Stimulated activated naive CD8-positive, alpha-beta T cell treated with anti-CD3 and anti-CD28 coated beads, Interleukin-15, amount 100 ng/mL, for 72 hours (primary cell): ENCODE results near the gene ZNF280C.
"Not testable (repeated sequence)": the region's sequence is repeated elsewhere in the genome, so short reads cannot be mapped to it uniquely, and the experiment has no call there.

ENCODE experiments used
- ATAC-seq: fragments of 150-1000 bp; cut with Tn5 transposase; 2 replicates; pipeline ENCODE4 v1.10.0; 2021; ENCODE audit warnings: mild to moderate bottlenecking, moderate library complexity
- DNase-seq, 2 donors: peaks; one replicate each; pipeline ENCODE4 v3.0.0; 2021 to 2022
- H3K27ac Mint-ChIP-seq, 2 donors: one replicate each; pipeline ENCODE4 v1.8.0; 2022; ENCODE audit warnings: mild to moderate bottlenecking in 2 of 2, mixed read lengths in 2 of 2, moderate library complexity in 2 of 2
- H3K27me3 Mint-ChIP-seq: one replicate; pipeline ENCODE4 v1.8.0; 2022; ENCODE audit warnings: mixed read lengths
- H3K4me1 Mint-ChIP-seq: one replicate; pipeline ENCODE4 v1.8.0; 2022; ENCODE audit warnings: mild to moderate bottlenecking, mixed read lengths
- H3K4me3 Mint-ChIP-seq, 2 donors: one replicate each; pipeline ENCODE4 v1.8.0; 2022; ENCODE audit warnings: mild to moderate bottlenecking in 2 of 2, mixed read lengths in 2 of 2, moderate library complexity in 1 of 2
- H3K9me3 Mint-ChIP-seq, 2 donors: one replicate each; pipeline ENCODE4 v1.8.0; 2022; ENCODE audit warnings: mixed read lengths in 2 of 2

The ZNF280C gene

DNA sequence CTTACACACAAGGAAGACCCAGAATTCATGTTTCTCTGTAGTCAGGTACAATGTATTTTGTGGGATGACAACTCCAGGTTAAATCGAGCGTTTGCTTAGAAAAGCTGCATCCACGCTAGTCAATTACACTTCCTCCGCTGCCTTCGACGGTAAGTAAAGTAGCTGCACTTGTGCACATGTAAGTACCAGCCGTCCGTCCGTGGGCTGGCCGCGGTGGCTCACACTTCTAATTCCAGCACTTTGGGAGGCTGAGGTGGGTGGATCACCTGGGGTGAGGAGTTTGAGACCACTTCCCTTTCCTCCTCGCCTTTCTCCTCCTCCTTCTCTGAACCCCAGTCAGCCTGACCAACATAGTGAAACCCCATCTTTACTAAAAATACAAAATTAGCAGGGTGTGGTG lies 692 bp upstream of the ZNF280C start:
- not testable (repeated sequence) for DNase-seq, H3K9me3 Mint-ChIP-seq, H3K27ac Mint-ChIP-seq, H3K4me1 Mint-ChIP-seq, ATAC-seq, H3K27me3 Mint-ChIP-seq, H3K4me3 Mint-ChIP-seq

DNA sequence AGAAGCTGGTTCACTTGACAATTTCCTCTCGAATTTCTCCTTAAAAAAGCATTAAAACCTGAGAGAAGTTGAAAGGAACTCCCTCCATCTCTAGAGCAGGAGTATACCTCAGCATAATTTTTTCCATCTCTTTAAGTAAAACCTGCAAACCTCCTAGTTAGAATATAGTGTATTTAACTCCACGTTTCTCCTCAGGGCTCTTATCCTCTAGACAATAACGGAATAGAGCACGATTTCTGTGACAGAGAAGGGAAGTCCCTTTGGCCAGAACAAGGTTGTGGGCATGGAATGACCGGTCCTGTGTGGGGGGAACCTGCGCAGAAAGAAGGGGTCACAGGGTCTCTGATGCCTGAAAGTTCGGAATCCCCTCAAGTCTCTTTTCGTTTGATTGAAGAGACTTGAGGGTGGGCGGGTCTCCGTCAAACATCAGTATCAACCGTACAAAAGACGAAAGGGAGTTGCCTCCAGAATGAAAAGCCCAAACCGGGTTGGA lies 697 bp downstream of the ZNF280C start:
- ATAC-seq (no peak), DNase-seq (no peak)
- Mint-ChIP-seq H3K27me3 (no peaks in the 10 kb centered on the region), H3K4me1 (no peaks in the 10 kb centered on the region), H3K4me3 (peak overlapping the region; percentile 86 to 90), H3K9me3 (no peaks in the 10 kb centered on the region), H3K27ac (peak overlapping the region; percentile 86 to 93)

DNA sequence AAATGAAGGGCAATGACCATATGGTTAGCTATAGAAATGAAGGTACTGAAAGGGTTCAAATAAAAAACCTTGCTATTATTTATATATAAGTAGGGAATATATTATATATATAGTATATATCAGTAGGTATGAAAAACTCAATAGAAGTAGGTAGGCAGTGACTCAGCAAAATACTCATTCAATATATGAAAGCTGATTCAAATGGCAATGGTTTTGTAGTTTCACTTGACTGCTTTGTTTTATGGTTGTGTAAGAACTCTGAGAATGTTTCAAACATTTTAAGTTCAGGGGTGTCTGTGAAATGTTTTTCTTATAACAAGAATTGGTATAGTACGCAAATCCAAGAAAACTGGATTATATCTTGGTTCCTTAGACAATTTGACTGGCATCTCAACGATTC lies 4.1 kb downstream of the ZNF280C start:
- H3K4me1 Mint-ChIP-seq = no peaks in the 10 kb centered on the region
- H3K4me3 Mint-ChIP-seq = no peak overlapping the region
- H3K27me3 Mint-ChIP-seq = no peaks in the 10 kb centered on the region
- DNase-seq = no peak
- no peaks in the 10 kb centered on the region for H3K9me3 Mint-ChIP-seq
- no peak for ATAC-seq
- no peak overlapping the region for H3K27ac Mint-ChIP-seq

DNA sequence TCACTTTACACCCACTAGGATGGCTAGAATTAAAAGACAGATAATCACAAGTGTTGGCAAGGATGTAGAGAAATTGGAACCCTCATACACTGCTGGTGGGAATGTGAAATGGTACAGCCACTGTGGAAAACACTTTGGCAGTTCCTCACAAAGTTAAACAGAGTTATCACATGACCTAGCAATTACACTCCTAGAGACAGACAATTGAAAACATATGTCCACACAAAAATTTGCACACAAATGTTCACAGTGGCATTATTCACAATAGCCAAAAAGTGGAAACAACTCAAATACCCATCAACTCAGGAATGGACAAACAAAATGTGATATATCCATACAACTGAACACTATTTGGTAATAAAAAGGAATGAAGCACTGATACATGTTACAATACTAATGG lies 5.7 kb downstream of the ZNF280C start:
- no peaks in the 10 kb centered on the region for H3K27me3 Mint-ChIP-seq
- no peak for ATAC-seq
- H3K4me1 Mint-ChIP-seq = no peaks in the 10 kb centered on the region
- no peak for DNase-seq
- H3K9me3 Mint-ChIP-seq = no peaks in the 10 kb centered on the region
- H3K4me3 Mint-ChIP-seq = no peak overlapping the region
- no peak overlapping the region for H3K27ac Mint-ChIP-seq

DNA sequence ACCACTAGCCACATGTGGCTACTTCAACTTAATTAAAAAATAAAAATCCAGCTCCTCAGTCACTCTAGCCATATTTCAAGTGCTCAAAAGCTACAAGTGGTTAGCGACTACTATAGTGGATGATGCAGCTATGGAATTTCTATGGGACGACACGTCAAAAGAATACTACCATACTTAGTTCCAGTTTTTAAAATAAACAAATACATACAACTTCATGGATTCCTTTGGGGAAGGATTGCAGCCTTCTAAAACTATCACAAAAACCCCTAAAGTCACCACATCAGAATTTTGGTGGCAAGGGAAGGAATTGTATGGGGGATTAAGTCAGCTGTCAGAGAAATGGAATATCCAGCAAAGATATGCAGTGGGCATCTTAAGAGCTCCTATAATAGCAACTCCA lies 6.5 kb downstream of the ZNF280C start:
- Mint-ChIP-seq H3K4me3 (no peak overlapping the region), H3K9me3 (no peaks in the 10 kb centered on the region), H3K4me1 (no peaks in the 10 kb centered on the region), H3K27me3 (no peaks in the 10 kb centered on the region), H3K27ac (no peak overlapping the region)
- ATAC-seq = no peak
- DNase-seq = no peak

DNA sequence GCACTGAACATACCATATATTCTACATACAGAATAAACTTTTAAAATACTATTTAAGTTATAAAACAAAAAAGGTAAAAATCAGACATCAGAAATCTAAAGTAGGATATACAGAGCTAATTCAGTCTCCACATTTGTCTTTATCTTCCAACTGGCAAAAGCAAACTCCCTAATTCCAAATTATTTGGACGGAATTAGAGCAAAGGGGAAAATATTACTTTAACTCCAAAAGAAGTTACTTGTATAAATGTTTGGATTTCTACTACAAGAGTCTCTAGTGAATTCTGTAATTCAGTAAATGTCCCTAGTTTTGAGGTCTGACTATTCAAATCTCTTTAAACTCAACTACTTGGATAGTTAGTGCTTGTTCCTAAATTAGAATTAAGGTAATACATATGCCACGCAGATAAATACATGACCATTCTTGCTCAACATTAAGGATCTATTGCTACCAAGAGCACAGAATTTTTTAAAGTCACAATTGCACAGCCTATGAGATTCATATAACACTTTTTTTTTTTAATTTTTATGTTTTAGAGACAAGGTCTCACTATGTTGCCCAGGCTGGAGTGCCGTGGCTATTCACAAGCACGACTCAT lies 7.3 kb downstream of the ZNF280C start:
- Mint-ChIP-seq H3K4me1 (no peaks in the 10 kb centered on the region), H3K27ac (no peak overlapping the region), H3K9me3 (no peaks in the 10 kb centered on the region), H3K4me3 (no peak overlapping the region), H3K27me3 (no peaks in the 10 kb centered on the region)
- DNase-seq = no peak
- no peak for ATAC-seq

DNA sequence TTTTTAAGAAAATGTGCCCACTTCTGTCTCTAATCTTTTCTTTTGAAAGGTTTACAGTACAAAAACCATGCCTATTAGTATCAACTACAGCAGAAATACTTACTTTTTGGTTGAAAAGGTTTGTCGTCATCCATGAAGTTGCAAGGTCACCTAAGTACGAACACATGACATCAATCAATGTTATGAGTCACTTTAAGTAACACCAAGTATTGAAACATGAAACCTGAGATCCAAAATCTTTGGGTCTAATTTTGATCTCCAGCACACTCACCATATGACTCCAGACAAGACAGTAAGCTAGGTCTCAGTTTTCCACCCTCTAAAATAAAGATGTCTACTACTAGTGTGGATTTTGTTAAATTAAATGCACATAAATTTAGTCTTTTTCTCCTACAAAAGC lies 8.4 kb downstream of the ZNF280C start:
- DNase-seq = no peak
- ATAC-seq = no peak
- H3K27ac Mint-ChIP-seq = no peak overlapping the region
- no peaks in the 10 kb centered on the region for H3K27me3 Mint-ChIP-seq
- H3K4me3 Mint-ChIP-seq = no peak overlapping the region
- no peaks in the 10 kb centered on the region for H3K4me1 Mint-ChIP-seq
- no peaks in the 10 kb centered on the region for H3K9me3 Mint-ChIP-seq

DNA sequence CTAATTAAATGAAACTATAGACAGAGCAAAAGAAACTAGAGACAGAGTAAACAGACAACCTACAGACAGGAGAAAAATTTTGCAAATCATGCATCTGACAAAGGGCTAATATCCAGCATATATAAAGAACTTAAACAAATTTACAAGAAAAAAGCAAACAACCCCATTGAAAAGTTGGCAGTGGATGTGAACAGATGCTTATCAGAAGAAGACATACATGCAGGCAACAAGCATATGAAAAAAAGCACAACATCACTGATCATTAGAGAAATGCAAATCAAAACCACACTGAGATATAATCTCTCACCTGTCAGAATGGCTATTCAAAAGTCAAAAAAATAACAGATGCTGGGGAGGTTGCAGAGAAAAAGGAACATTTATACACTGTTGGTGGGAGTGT lies 14.8 kb downstream of the ZNF280C start:
- no peak for ATAC-seq
- H3K4me1 Mint-ChIP-seq = peaks cover 23% of the 10 kb centered on the region
- H3K27me3 Mint-ChIP-seq = no peaks in the 10 kb centered on the region
- H3K9me3 Mint-ChIP-seq = no peaks in the 10 kb centered on the region
- no peak overlapping the region for H3K4me3 Mint-ChIP-seq
- no peak for DNase-seq
- H3K27ac Mint-ChIP-seq = no peak overlapping the region

DNA sequence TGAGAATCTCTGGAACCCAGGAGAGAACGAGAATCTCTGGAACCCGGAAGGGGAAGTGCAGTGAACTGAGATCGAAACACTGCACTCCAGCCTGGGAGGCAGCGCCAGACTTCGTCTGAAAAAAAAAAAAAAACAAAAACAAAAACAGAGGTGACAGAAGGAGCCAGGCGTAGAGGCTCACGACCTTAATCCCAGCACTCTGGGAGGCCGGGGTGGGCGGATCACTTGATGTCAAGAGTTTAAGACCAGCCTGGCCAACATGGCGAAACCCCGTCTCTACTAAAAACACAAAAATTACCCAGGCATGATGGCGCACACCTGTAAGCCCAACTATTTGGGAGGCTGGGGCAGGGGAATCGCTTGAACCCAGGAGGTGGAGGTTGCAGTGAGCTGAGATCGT lies 17.0 kb downstream of the ZNF280C start:
- DNase-seq (no peak), ATAC-seq (no peak)
- H3K9me3 Mint-ChIP-seq = no peaks in the 10 kb centered on the region
- H3K27ac Mint-ChIP-seq = no peak overlapping the region
- H3K27me3 Mint-ChIP-seq = no peaks in the 10 kb centered on the region
- no peak overlapping the region for H3K4me3 Mint-ChIP-seq
- H3K4me1 Mint-ChIP-seq = peaks cover 23% of the 10 kb centered on the region

DNA sequence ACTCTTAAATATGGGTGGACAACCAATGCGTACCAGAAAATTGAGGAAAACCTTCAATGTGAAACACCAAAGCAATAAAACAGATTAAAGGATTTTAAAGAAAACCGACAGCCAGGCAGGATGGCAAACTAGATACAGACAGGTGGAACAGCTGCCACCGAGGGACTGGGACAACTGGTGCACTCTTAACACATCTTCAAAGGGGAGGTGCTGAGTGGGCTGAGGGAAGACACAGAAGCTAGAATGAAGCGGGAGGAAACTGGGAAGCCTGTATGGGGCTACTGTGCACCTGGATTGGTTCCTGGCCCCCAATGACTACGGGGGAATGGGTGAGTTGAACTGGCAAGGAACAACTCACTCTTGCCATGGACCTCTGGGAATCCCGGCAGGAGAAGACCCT lies 20.7 kb downstream of the ZNF280C start:
- no peaks in the 10 kb centered on the region for H3K9me3 Mint-ChIP-seq
- H3K27ac Mint-ChIP-seq = no peak overlapping the region
- H3K27me3 Mint-ChIP-seq = no peaks in the 10 kb centered on the region
- peaks cover 10% of the 10 kb centered on the region for H3K4me1 Mint-ChIP-seq
- DNase-seq = no peak
- no peak for ATAC-seq
- H3K4me3 Mint-ChIP-seq = no peak overlapping the region

DNA sequence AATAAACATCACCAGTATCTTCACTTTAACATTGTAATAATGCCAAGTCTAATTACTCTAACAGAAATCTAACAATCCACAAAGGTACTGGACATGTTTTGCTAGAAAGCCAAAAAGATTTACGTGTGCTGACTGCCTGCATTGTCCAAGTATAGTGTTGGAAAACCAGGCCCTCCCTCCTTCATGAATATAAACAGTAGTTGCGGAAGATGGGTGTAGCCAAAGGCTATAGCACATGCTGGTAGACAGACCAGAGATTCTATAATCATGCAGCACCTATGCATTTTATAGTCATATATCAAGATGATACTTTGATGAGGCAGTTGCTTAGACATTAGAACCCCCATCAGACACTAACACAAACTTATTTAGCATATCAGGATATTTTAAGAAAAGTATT lies 22.6 kb downstream of the ZNF280C start:
- Mint-ChIP-seq H3K27ac (no peak overlapping the region), H3K9me3 (no peaks in the 10 kb centered on the region), H3K27me3 (no peaks in the 10 kb centered on the region), H3K4me1 (peaks cover 10% of the 10 kb centered on the region), H3K4me3 (no peak overlapping the region)
- DNase-seq = no peak
- ATAC-seq = no peak

DNA sequence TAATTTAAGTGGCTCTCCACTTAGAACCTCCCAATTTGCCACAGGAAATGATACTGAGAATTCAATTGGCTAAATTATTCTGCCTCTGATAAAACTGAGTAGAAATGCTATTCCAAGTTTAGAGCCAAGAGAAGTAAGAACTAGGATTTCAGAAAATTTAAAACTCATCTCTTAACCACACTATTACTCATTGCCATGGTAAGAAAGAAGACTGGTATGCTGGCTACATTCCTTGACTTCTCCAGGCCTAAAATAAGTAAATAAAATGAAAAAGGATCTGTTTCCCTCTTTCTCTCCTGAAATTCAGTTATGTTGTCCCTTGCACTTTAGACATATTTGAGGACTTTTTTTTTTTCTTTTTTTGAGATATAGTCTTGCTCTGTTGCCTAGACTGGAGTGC lies 23.3 kb downstream of the ZNF280C start:
- Mint-ChIP-seq H3K4me3 (no peak overlapping the region), H3K27me3 (no peaks in the 10 kb centered on the region), H3K4me1 (peaks cover 8% of the 10 kb centered on the region), H3K9me3 (no peaks in the 10 kb centered on the region), H3K27ac (no peak overlapping the region)
- no peak for ATAC-seq
- no peak for DNase-seq

DNA sequence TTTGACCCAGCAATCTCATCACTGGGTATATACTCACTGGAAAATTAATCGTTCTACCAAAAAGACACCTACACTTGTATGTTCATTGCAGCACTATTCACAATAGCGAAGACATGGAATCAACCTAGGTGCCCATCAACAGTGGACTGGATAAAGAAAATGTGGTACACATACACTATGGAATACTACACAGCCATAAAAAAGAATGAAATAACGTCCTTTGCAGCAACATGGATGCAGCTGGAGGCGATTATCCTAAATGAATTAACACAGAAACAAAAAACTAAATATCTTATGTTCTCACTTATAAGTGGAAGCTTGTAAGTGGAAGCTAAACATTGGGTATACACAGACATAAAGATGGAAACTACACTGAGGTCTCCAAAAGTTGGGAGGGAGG lies 37.5 kb downstream of the ZNF280C start:
- not testable (repeated sequence) for ATAC-seq, H3K4me3 Mint-ChIP-seq, H3K27ac Mint-ChIP-seq, H3K4me1 Mint-ChIP-seq, H3K9me3 Mint-ChIP-seq, DNase-seq, H3K27me3 Mint-ChIP-seq

DNA sequence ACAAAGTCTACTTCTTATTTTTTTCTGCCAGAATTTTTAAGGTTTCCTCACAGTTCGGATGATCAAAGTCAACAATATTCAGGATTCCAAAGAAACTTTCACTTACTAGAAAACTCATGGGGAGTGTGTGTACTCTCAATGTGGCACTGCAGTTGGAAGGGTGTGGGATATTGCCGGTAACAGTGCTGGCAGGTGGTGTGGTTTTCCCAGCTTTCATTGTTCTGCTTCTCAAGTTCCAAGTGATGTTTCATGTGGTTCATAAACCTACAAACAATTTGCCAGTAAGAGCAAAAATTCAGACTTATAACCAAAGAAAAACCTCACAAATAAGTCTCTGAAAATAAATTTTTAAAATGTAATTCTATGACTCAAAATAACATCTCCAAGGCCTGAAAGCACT lies 39.8 kb downstream of the ZNF280C start:
- Mint-ChIP-seq H3K27me3 (no peaks in the 10 kb centered on the region), H3K27ac (no peak overlapping the region), H3K9me3 (no peaks in the 10 kb centered on the region), H3K4me3 (no peak overlapping the region), H3K4me1 (no peaks in the 10 kb centered on the region)
- ATAC-seq = no peak
- no peak for DNase-seq

DNA sequence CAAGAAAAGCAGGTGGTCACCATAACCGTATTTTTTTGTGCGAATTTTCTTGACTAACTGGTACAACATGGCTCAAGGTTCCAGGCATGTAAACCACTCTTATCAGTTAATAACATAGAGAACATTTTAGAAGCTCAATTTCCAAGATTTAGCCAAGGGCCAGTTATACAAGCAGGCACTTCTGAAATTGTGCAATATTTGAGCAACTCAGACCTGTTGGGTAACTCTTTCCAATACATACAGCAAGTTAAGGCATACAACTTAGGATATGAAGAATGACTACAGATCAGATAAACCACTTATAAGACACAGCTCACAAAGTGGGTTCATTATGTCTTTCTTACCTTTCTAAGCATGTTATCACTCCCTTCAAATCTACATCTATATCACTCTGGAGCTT lies 43.9 kb downstream of the ZNF280C start:
- ATAC-seq (no peak), DNase-seq (no peak)
- Mint-ChIP-seq H3K27me3 (no peaks in the 10 kb centered on the region), H3K4me1 (no peaks in the 10 kb centered on the region), H3K9me3 (no peaks in the 10 kb centered on the region), H3K27ac (no peak overlapping the region), H3K4me3 (no peak overlapping the region)

DNA sequence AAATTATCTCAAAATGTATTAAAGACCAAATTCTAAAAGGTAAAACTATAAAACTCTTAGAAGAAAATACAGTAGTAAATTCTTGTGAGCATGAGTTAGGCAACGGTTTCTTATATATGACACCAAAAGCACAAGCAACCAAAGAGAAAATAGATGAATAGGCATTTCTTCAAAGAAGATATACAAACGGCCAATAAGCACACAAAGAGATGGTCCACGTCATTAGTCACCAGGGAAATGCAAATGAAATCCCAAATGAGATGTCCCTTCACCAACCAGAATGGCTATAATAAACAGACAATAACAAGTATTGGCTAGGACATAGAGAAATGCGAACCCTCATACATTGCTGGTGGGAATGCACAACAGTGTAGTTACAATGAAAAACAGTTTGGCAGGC lies 52.4 kb downstream of the ZNF280C start:
- Mint-ChIP-seq H3K4me3 (no peak overlapping the region), H3K9me3 (no peaks in the 10 kb centered on the region), H3K27me3 (no peaks in the 10 kb centered on the region), H3K27ac (no peak overlapping the region), H3K4me1 (peaks cover 16% of the 10 kb centered on the region)
- ATAC-seq = no peak
- no peak for DNase-seq

DNA sequence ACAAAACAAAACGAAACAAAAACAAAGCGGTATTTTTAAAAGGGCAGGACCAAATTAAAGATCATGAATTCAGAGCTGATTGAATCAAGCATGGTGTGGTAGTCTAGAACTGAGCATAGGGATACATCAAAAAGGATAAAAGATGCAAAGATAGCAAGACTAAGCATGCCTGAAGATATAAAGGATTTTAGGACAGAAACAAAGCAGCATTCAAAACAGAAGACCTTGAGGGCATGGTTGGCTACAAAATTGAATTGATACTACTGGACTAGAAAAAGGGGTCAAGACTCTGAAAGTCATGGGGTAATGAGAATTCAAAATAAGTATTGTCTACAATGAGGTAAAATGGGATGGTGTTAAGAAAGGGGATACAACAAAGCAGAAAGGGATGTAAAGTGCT lies 55.3 kb downstream of the ZNF280C start:
- H3K4me3 Mint-ChIP-seq = no peak overlapping the region
- no peaks in the 10 kb centered on the region for H3K9me3 Mint-ChIP-seq
- H3K27ac Mint-ChIP-seq = no peak overlapping the region
- H3K4me1 Mint-ChIP-seq = peaks cover 18% of the 10 kb centered on the region
- H3K27me3 Mint-ChIP-seq = no peaks in the 10 kb centered on the region
- no peak for DNase-seq
- no peak for ATAC-seq
